K562 (cell line): Measurements from ENCODE around the gene CACTIN. TPM values are rescaled to one million over a fixed set of nuclear protein-coding genes. Genes with fewer than 3 reads are reported as not detected.

Source experiments
- ATAC-seq: fragments of 200-7000 bp; cut with Tn5 transposase; 3 replicates; pipeline ENCODE4 v1.9.1; 2020; ENCODE audit warnings: moderate library complexity
- BruUV-seq: library from RNA; stranded (reverse); fragments of 400-500 nt; replicated peaks from 2 replicates; lab custom pipeline; 2021; lab: Mats Ljungman, UMichigan
- CTCF ChIA-PET: fragments of 300-600 bp; formaldehyde crosslinking; extraction: SDS; loops from one replicate; lab custom pipeline; 2021; ENCODE audit warnings: low intra/inter-chr PET ratio; lab: Yijun Ruan, JAX
- POLR2A ChIA-PET: fragments of 300-600, 350-650 bp; sonication (Branson Sonifier 250); formaldehyde crosslinking; extraction: SDS; loops from one replicate; lab custom pipeline; 2021; ENCODE audit warnings: antibody characterized with exemption, inconsistent platforms; lab: Yijun Ruan, JAX
- DNase-seq, 4 experiments: peaks; one replicate each; pipeline versions ENCODE4 v3.0.0 to v3.0.0-alpha.2; 2011 to 2018; ENCODE audit warnings: low spot score in 3 of 4, mixed read lengths in 3 of 4; ENCODE audit errors: extremely low read depth in 1 of 4
- FAIRE-seq: peaks from 2 replicates; lab custom pipeline; 2011; peaks lifted over from hg19 to GRCh38; lab: Jason Lieb, UNC
- H2AFZ ChIP-seq: 2 replicates; pipeline ENCODE4 v1.6.0; 2011; ENCODE audit warnings: low read depth, low read length, control low read depth, inconsistent platforms
- H3K27ac ChIP-seq: fragments of 200-600 bp; 3 replicates; pipeline ENCODE4 v1.8.0; 2011; ENCODE audit warnings: low read depth, mild to moderate bottlenecking, control low read depth, inconsistent platforms, low read length, moderate library complexity, mixed read lengths; ENCODE audit errors: extremely low read depth
- H3K27me3 ChIP-seq, 2 experiments: fragments of 300-600 bp in 1 of 2; 2 replicates in 1 of 2; 3 replicates in 1 of 2; pipeline versions ENCODE4 v1.6.0 to v1.8.0; 2011; ENCODE audit warnings: inconsistent platforms in 2 of 2, low read length in 2 of 2, mild to moderate bottlenecking in 1 of 2, mixed read lengths in 1 of 2, moderate library complexity in 1 of 2; ENCODE audit not compliant: control insufficient read depth in 2 of 2, insufficient read depth in 2 of 2
- H3K36me3 ChIP-seq: fragments of 300-600 bp; 3 replicates; pipeline ENCODE4 v1.8.0; 2011; ENCODE audit warnings: mild to moderate bottlenecking, low read length, inconsistent platforms; ENCODE audit not compliant: control insufficient read depth, insufficient read depth
- H3K4me1 ChIP-seq, 2 experiments: fragments of 200-600 bp in 1 of 2; replicated peaks in 1 of 2; 2 replicates in 1 of 2; 3 replicates in 1 of 2; pipeline versions ENCODE4 v1.5.1 to v1.8.0; 2011; ENCODE audit warnings: inconsistent platforms in 2 of 2, low read length in 2 of 2, mild to moderate bottlenecking in 1 of 2, mixed read lengths in 1 of 2, moderate library complexity in 1 of 2; ENCODE audit not compliant: control insufficient read depth in 2 of 2, insufficient read depth in 2 of 2
- H3K4me2 ChIP-seq: 2 replicates; pipeline ENCODE4 v1.6.1; 2011; ENCODE audit warnings: low read length, control low read depth, inconsistent platforms, mixed read lengths; ENCODE audit not compliant: insufficient read depth
- H3K4me3 ChIP-seq: fragments of 200-600 bp; sonication (generic), shearing (Covaris generic); 2 replicates; pipeline ENCODE4 v1.5.1; 2016; ENCODE audit warnings: control low read depth, inconsistent platforms
- H3K79me2 ChIP-seq: fragments of 200-600 bp; 3 replicates; pipeline ENCODE4 v1.8.0; 2011; ENCODE audit warnings: low read length, inconsistent platforms; ENCODE audit not compliant: control insufficient read depth, insufficient read depth
- H3K9ac ChIP-seq, 2 experiments: 2 replicates each; pipeline versions ENCODE4 v1.6.0 to v1.6.1; 2011; ENCODE audit warnings: low read depth in 2 of 2, low read length in 2 of 2, control low read depth in 1 of 2, inconsistent platforms in 1 of 2, mild to moderate bottlenecking in 1 of 2, mixed read lengths in 1 of 2; ENCODE audit not compliant: insufficient read depth in 1 of 2
- H3K9me1 ChIP-seq: one replicate; pipeline ENCODE4 v1.6.0; 2011; ENCODE audit warnings: inconsistent platforms, mild to moderate bottlenecking, low read length, moderate library complexity; ENCODE audit not compliant: control insufficient read depth, insufficient read depth
- H3K9me3 ChIP-seq: replicated peaks from 2 replicates; pipeline ENCODE4 v1.5.1; 2011; ENCODE audit warnings: low read depth, low read length, inconsistent platforms; ENCODE audit not compliant: control insufficient read depth, insufficient read depth
- H4K20me1 ChIP-seq: replicated peaks from 2 replicates; pipeline ENCODE4 v1.6.1; 2011; ENCODE audit warnings: low read length, inconsistent platforms, mixed read lengths; ENCODE audit not compliant: control insufficient read depth, insufficient read depth
- DDX20 ChIP-seq: fragments of 450-650 bp; IDR thresholded peaks from 2 replicates; pipeline ENCODE4 v1.6.1; 2016; ENCODE audit warnings: missing genetic modification characterization, low read depth, mild to moderate bottlenecking, missing compliant biosample characterization, moderate library complexity
- FOXO4 ChIP-seq: fragments of 450-650 bp; formaldehyde crosslinking; IDR thresholded peaks from 2 replicates; pipeline ENCODE4 v1.4.0; 2020; ENCODE audit warnings: mild to moderate bottlenecking, moderate library complexity
- MYBL2 ChIP-seq, 2 experiments: fragments of 450-650 bp in 1 of 2; sonication (generic) in 1 of 2; formaldehyde crosslinking in 1 of 2; IDR thresholded peaks; 2 replicates each; pipeline versions ENCODE4 v1.6.1 to v1.8.1; 2017 to 2022; ENCODE audit warnings: borderline replicate concordance in 1 of 2, inconsistent platforms in 1 of 2, low read depth in 1 of 2, mild to moderate bottlenecking in 1 of 2, missing genetic modification reagents in 1 of 2, moderate library complexity in 1 of 2
- PTBP1 ChIP-seq: fragments of 200-400 bp; formaldehyde crosslinking; IDR thresholded peaks from 2 replicates; pipeline ENCODE4 v1.6.1; 2017; ENCODE audit warnings: low read depth, low read length
- RBBP5 ChIP-seq: fragments of 200-600 bp; sonication (generic); IDR thresholded peaks from 2 replicates; pipeline ENCODE4 v1.6.1; 2012; ENCODE audit warnings: borderline replicate concordance, mild to moderate bottlenecking, low read length, control low read depth, inconsistent platforms; ENCODE audit not compliant: insufficient read depth, poor library complexity, severe bottlenecking
- U2AF2 ChIP-seq: fragments of 200-400 bp; formaldehyde crosslinking; optimal IDR thresholded peaks from 2 replicates; pipeline ENCODE3; 2017; ENCODE audit warnings: low read depth, mild to moderate bottlenecking, low read length
- USF1 ChIP-seq: sonication (generic); formaldehyde crosslinking; IDR thresholded peaks from 2 replicates; pipeline ENCODE4 v1.9.0; 2022; ENCODE audit warnings: mild to moderate bottlenecking, missing genetic modification reagents
- ZFP1 ChIP-seq: fragments of 450-650 bp; formaldehyde crosslinking; IDR thresholded peaks from 2 replicates; pipeline ENCODE4 v1.4.0; 2020; ENCODE audit warnings: mild to moderate bottlenecking, mixed read lengths
- ZNF57 ChIP-seq: fragments of 450-650 bp; formaldehyde crosslinking; IDR thresholded peaks from 2 replicates; pipeline ENCODE4 v1.4.0; 2020; ENCODE audit warnings: mild to moderate bottlenecking, moderate library complexity
- WGBS: fragments of 100-300 bp; shearing (Covaris generic); methylation state at CpG from one replicate; pipeline ENCODE4 v1.1.6; 2016; ENCODE audit warnings: low coverage, mixed read lengths; ENCODE audit not compliant: insufficient coverage; ENCODE audit errors: missing lambda C conversion rate; 5-methylcytosine and 5-hydroxymethylcytosine counted together
- in situ Hi-C: fragments of 300-500 bp; cut with MboI; formaldehyde crosslinking; loops from 4 replicates; pipeline ENCODE4 v1.15.0; 2018; ENCODE audit warnings: inconsistent platforms, mixed read lengths
- intact Hi-C: fragments of 100-400 bp; cut with micrococcal nuclease; formaldehyde crosslinking; loops from 2 replicates; pipeline ENCODE4 v1.14.2; 2022
- polyA plus RNA-seq, 8 experiments: library from polyadenylated mRNA; depleted of rRNA in 4 of 8; stranded (reverse) in 5 of 8; unstranded in 3 of 8; fragments of >200 nt; fragmentation: Nextera tagmentation in 2 of 8; fragmentation: Illumina TruSeq in 1 of 8; extraction: Ambion mirVana in 2 of 8; extraction: Trizol in 1 of 8; gene quantifications; 2 replicates each; pipeline versions ENCODE4 v1.2.1 to v1.2.3, GENCODE V29; 2011 to 2014; ENCODE audit warnings: inconsistent platforms in 1 of 8, missing spikeins in 1 of 8
- total RNA-seq, 7 experiments: library from RNA; depleted of rRNA in 6 of 7; stranded (reverse); fragments of >200 nt in 6 of 7; fragmentation: Illumina TruSeq in 2 of 7; extraction: Trizol in 2 of 7; gene quantifications; 2 replicates each; pipeline versions ENCODE4 v1.2.1 to v1.2.3, GENCODE V29; 2011 to 2021; ENCODE audit warnings: low replicate concordance in 1 of 7

The CACTIN gene
- total and polyA plus RNA-seq, 9 of the 15 experiments (the other 6 are each of a cell fraction or from before 2014, with no cell fraction given): 0.15 to 49.2 (median 15.0) TPM

- TF ChIP-seq USF1 (CRISPR knock-in tag) (peak; percentile 44), ZFP1 (no peak), ZNF57 (CRISPR knock-in tag) (0 out of 2 replicates have a peak, but pooled peaks have one; percentile 34), PTBP1 (no peak), DDX20 (tag) (no peak)
- TF ChIP-seq, all 486 proteins: peak for 10
Observed at GRCh38 chr19:3604987-3605343, 21.6 kb downstream of the CACTIN start (continued).

GRCh38 chr19:3604227-3604986 lies 22.2 kb downstream of the CACTIN start:
- POLR2A ChIA-PET: interaction anchor here (0.6 to 1.1 kb wide), 3 partner anchors 15 to 49 kb away, joined by 3 to 4 read pairs (median 3); no protein-coding TSS in a partner anchor
- 85% methylated on average over 18 of the region's 27 CpGs for whole genome bisulfite sequencing
- Histone ChIP-seq H4K20me1 (no peaks in the 10 kb centered on the region), H3K36me3 (peaks cover 24% of the 10 kb centered on the region; the same call in 1 of the 3 replicates), H3K27ac (no peak overlapping the region), H3K9me3 (no peaks in the 10 kb centered on the region), H3K4me1 (peaks cover 33 to 74% of the 10 kb centered on the region in 2 experiments), H3K4me2 (peak overlapping the region; percentile 91), H3K4me3 (peak overlapping the region; percentile 89; the same call in 1 of the 2 replicates), H2AFZ (no peak overlapping the region), H3K9me1 (peaks cover 2% of the 10 kb centered on the region), H3K9ac (peak overlapping the region; percentile 0 to 80; a peak in 2 of 4 replicates), H3K27me3 (no peaks in the 10 kb centered on the region), H3K79me2 (peaks cover 44% of the 10 kb centered on the region)
- intact Hi-C loops: loop anchor here (10.0 kb wide), 1 partner anchor 60 kb away; no protein-coding TSS in a partner anchor
- no peak for ATAC-seq
- no peak for DNase-seq
- BruUV-seq: no TSS peak
- TF ChIP-seq U2AF2 (no peak), MYBL2 (IDR thresholded peaks at IDR 0.05; ENCODE audit: low read depth) (no peak), MYBL2 (CRISPR knock-in tag; IDR thresholded peaks at IDR 0.05; ENCODE audit: borderline replicate concordance) (no peak), FOXO4 (CRISPR knock-in tag) (no peak), RBBP5 (peak; percentile 15)
- CTCF ChIA-PET: no interaction called here
- FAIRE-seq: no peak
- in situ Hi-C loops: no loop called here
